Keratinocyte (primary cell): ENCODE results near the gene CD101. TPM values are rescaled to one million over a fixed set of nuclear protein-coding genes. Genes with fewer than 3 reads are reported as not detected.

Experiments used
- DNase-seq: peaks from one replicate; pipeline ENCODE4 v3.0.0-alpha.2; 2011; ENCODE audit warnings: low read depth, missing footprints, low spot score
- FAIRE-seq: peaks from 2 replicates; lab custom pipeline; 2011; peaks lifted over from hg19 to GRCh38; lab: Jason Lieb, UNC
- H2AFZ ChIP-seq: 2 replicates; pipeline ENCODE4 v1.6.0; 2012; ENCODE audit warnings: low read length, control low read depth, inconsistent platforms; ENCODE audit not compliant: control insufficient read depth
- H3K27ac ChIP-seq: 2 replicates; pipeline ENCODE4 v1.5.1; 2011; ENCODE audit warnings: low read length; ENCODE audit not compliant: control insufficient read depth, insufficient read depth
- H3K27me3 ChIP-seq: 3 replicates; pipeline ENCODE4 v1.6.0; 2011; ENCODE audit warnings: low read length; ENCODE audit not compliant: control insufficient read depth, insufficient read depth; ENCODE audit errors: extremely low read depth
- H3K36me3 ChIP-seq, 2 experiments: 2 replicates in 1 of 2; 3 replicates in 1 of 2; pipeline ENCODE4 v1.5.1; 2011; ENCODE audit warnings: low read length in 2 of 2, mild to moderate bottlenecking in 1 of 2; ENCODE audit not compliant: control insufficient read depth in 2 of 2, insufficient read depth in 2 of 2; ENCODE audit errors: extremely low read depth in 1 of 2
- H3K4me1 ChIP-seq: 3 replicates; pipeline ENCODE4 v1.5.1; 2011; ENCODE audit warnings: low read length; ENCODE audit not compliant: control insufficient read depth, insufficient read depth; ENCODE audit errors: extremely low read depth
- H3K4me2 ChIP-seq: 3 replicates; pipeline ENCODE4 v1.6.0; 2011; ENCODE audit warnings: low read depth, low read length; ENCODE audit not compliant: control insufficient read depth, insufficient read depth; ENCODE audit errors: extremely low read depth
- H3K4me3 ChIP-seq, 3 experiments: fragments of 200-600 bp in 1 of 3; sonication (generic) in 1 of 3; 2 replicates in 2 of 3; 3 replicates in 1 of 3; pipeline ENCODE4 v1.5.1; 2011 to 2016; ENCODE audit warnings: low read length in 3 of 3, mild to moderate bottlenecking in 3 of 3, control low read depth in 2 of 3, inconsistent platforms in 1 of 3, low read depth in 1 of 3, mixed read lengths in 1 of 3, mixed run types in 1 of 3, moderate library complexity in 1 of 3; ENCODE audit not compliant: control insufficient read depth in 2 of 3, insufficient read depth in 2 of 3; ENCODE audit errors: extremely low read depth in 1 of 3
- H3K79me2 ChIP-seq: 2 replicates; pipeline ENCODE4 v1.6.0; 2012; ENCODE audit warnings: low read length; ENCODE audit not compliant: control insufficient read depth, insufficient read depth
- H3K9ac ChIP-seq: 3 replicates; pipeline ENCODE4 v1.6.0; 2011; ENCODE audit warnings: low read length; ENCODE audit not compliant: control insufficient read depth, insufficient read depth; ENCODE audit errors: extremely low read depth
- H3K9me1 ChIP-seq: 3 replicates; pipeline ENCODE4 v1.6.0; 2011; ENCODE audit warnings: low read length; ENCODE audit not compliant: control insufficient read depth, insufficient read depth; ENCODE audit errors: extremely low read depth
- H3K9me3 ChIP-seq: 2 replicates; pipeline ENCODE4 v1.5.1; 2012; ENCODE audit warnings: low read depth, low read length; ENCODE audit not compliant: control insufficient read depth
- H4K20me1 ChIP-seq: 3 replicates; pipeline ENCODE4 v1.6.0; 2011; ENCODE audit warnings: low read length; ENCODE audit not compliant: control insufficient read depth, insufficient read depth; ENCODE audit errors: extremely low read depth
- CTCF ChIP-seq, 3 experiments: IDR thresholded peaks in 1 of 3; conservative IDR thresholded peaks in 1 of 3; optimal IDR thresholded peaks in 1 of 3; 2 replicates in 2 of 3; 3 replicates in 1 of 3; pipeline versions ENCODE3 to v1.5.1; 2011; ENCODE audit warnings: low read length in 3 of 3, mild to moderate bottlenecking in 3 of 3, moderate library complexity in 2 of 3, control low read depth in 1 of 3, inconsistent platforms in 1 of 3; ENCODE audit not compliant: insufficient read depth in 2 of 3; ENCODE audit errors: extremely low read depth in 1 of 3
- EZH2 ChIP-seq: IDR thresholded peaks from one replicate; pipeline ENCODE4 v1.6.1; 2012; ENCODE audit warnings: inconsistent platforms, mild to moderate bottlenecking, low read length, moderate library complexity
- dilution Hi-C: fragments of 300-500 bp; cut with MboI; formaldehyde crosslinking; loops from one replicate; pipeline ENCODE4 v1.7.0; 2020; ENCODE audit warnings: low sequenced_read_pairs; ENCODE audit not compliant: extremely low pct_ligation_motif_present
- polyA plus RNA-seq, 5 experiments: library from polyadenylated mRNA; depleted of rRNA in 3 of 5; stranded (reverse) in 3 of 5; stranded (forward) in 1 of 5; unstranded in 1 of 5; fragments of >200 nt; gene quantifications; 1 replicate in 1 of 5; 2 replicates in 3 of 5; 3 replicates in 1 of 5; pipeline versions ENCODE4 v1.2.1 to v1.2.3, GENCODE V29; 2011 to 2012; ENCODE audit warnings: missing spikeins in 2 of 5, low read depth in 1 of 5, low replicate concordance in 1 of 5

The CD101 gene
- polyA plus RNA-seq, 1 donor (not counting 4 experiments of a cell fraction or from before 2014, with no cell fraction given) = 1.8 TPM

GRCh38 chr1:117066367-117066766 is 64.8 kb downstream of the CD101 start:
- Histone ChIP-seq H3K4me3 (no peak overlapping the region), H3K27ac (no peak overlapping the region), H3K9me3 (no peaks in the 10 kb centered on the region), H3K27me3 (no peaks in the 10 kb centered on the region), H3K4me2 (no peak overlapping the region), H3K9ac (no peak overlapping the region), H3K36me3 (peaks cover 2 to 6% of the 10 kb centered on the region in 2 experiments), H3K4me1 (peaks cover 13% of the 10 kb centered on the region), H2AFZ (no peak overlapping the region), H3K79me2 (peaks cover 3% of the 10 kb centered on the region), H4K20me1 (no peaks in the 10 kb centered on the region), H3K9me1 (no peaks in the 10 kb centered on the region)
- FAIRE-seq (no peak), DNase-seq (no peak)
- dilution Hi-C loops = no loop called here
- TF ChIP-seq EZH2 (no peak), CTCF (optimal IDR thresholded peaks at IDR 0.05 in 1 of 3, IDR thresholded peaks at IDR 0.05 in 1 of 3, conservative IDR thresholded peaks at IDR 0.05 in 1 of 3; ENCODE audit: extremely low read depth in 1 of 3, insufficient read depth in 2 of 3, low read length in 3 of 3) (no peak)

- Histone ChIP-seq H3K4me2 (no peak overlapping the region), H3K79me2 (peaks cover 5% of the 10 kb centered on the region), H3K9me3 (no peaks in the 10 kb centered on the region), H2AFZ (no peak overlapping the region), H3K36me3 (peaks cover 0 to 6% of the 10 kb centered on the region in 2 experiments), H3K27ac (no peak overlapping the region), H3K4me1 (no peaks in the 10 kb centered on the region), H4K20me1 (no peaks in the 10 kb centered on the region), H3K27me3 (no peaks in the 10 kb centered on the region), H3K4me3 (no peak overlapping the region), H3K9ac (no peak overlapping the region), H3K9me1 (no peaks in the 10 kb centered on the region)
- TF ChIP-seq CTCF (optimal IDR thresholded peaks at IDR 0.05 in 1 of 3, IDR thresholded peaks at IDR 0.05 in 1 of 3, conservative IDR thresholded peaks at IDR 0.05 in 1 of 3; ENCODE audit: extremely low read depth in 1 of 3, insufficient read depth in 2 of 3, low read length in 3 of 3) (peak; percentile 74 to 92 (median 86)), EZH2 (no peak)
- DNase-seq (no peak), FAIRE-seq (no peak)
- dilution Hi-C loops = no loop called here
These were observed 66.2 kb downstream of the CD101 start for GRCh38 chr1:117067533-117068370.
